ENCODE data around the gene RAB28. TPM values are rescaled to one million over a fixed set of nuclear protein-coding genes. Genes with fewer than 3 reads are reported as not detected.

RAB28 gene
- total and polyA plus RNA-seq, 9 of the 15 experiments (the other 6 are each of a cell fraction or from before 2014, with no cell fraction given) = 6.7 to 40.4 (median 23.0) TPM

DNA sequence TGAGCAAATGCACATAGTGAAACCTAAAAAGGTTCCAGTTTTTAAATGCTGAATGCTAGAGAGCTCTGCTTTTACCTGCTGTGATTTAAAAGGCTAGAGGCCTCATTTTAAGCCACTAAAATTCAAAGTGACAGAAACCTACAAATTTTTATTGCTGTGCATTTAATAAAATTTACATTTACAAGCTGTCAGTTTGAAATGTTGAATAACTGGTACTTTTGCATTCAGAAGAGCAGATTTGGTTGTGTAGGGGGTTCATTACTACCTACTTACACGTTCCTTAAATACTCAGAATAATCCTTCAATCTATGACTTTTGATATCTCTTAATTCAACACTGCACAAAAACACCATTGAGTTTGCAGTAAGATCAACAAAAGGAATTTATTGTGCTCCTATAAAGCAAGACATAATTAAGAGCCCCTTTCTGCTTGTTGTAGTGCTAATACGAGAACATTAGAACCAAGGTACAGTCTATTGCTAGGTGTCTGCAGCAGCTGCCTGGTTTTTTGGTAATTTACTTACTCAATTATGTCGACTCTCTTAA is 32.2 kb upstream of the RAB28 start (continued):
- TF ChIP-seq, protein P1, sequence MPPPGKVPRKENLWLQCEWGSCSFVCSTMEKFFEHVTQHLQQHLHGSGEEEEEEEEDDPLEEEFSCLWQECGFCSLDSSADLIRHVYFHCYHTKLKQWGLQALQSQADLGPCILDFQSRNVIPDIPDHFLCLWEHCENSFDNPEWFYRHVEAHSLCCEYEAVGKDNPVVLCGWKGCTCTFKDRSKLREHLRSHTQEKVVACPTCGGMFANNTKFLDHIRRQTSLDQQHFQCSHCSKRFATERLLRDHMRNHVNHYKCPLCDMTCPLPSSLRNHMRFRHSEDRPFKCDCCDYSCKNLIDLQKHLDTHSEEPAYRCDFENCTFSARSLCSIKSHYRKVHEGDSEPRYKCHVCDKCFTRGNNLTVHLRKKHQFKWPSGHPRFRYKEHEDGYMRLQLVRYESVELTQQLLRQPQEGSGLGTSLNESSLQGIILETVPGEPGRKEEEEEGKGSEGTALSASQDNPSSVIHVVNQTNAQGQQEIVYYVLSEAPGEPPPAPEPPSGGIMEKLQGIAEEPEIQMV (tag; conservative IDR thresholded peaks at IDR 0.05; ENCODE audit: low read depth) = no peak

DNA sequence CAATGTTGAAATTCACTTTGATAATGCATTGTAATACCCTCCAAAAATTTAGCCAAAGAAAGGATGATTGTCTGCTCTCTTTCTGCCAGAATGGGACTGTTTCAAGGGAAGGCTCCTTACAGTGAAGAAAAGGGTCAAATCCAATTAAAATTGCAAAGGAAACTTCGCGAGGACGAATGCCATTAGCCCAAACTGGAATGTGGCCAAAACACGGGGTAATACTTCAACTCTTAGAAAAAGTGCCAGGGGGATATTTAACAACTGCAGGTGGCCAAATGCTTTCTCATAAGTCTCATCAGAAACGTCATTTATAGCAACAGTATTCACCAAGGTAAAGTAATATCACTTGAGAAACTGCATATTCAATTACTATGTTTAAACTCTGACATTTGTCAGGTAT is 31.1 kb upstream of the RAB28 start:
- H3K9ac ChIP-seq (ENCODE audit: insufficient read depth in 1 of 2, low read depth in 2 of 2, low read length in 2 of 2) = no peak overlapping the region
- POLR2A ChIA-PET = no interaction called here
- no peaks in the 10 kb centered on the region for H3K4me1 ChIP-seq (replicated peaks in 1 of 2; ENCODE audit: control insufficient read depth in 2 of 2, insufficient read depth in 2 of 2, low read length in 2 of 2)
- DNase-seq (ENCODE audit: extremely low read depth in 1 of 4, low spot score in 3 of 4) = no peak
- in situ Hi-C loops (cut with MboI) (no loop called here), intact Hi-C loops (cut with micrococcal nuclease) (no loop called here)
- no peaks in the 10 kb centered on the region for H3K79me2 ChIP-seq (ENCODE audit: control insufficient read depth, insufficient read depth, low read length)
- no peak for FAIRE-seq
- H4K20me1 ChIP-seq (replicated peaks; ENCODE audit: control insufficient read depth, insufficient read depth, low read length) = no peaks in the 10 kb centered on the region
- H3K4me3 ChIP-seq = no peak overlapping the region
- H3K27ac ChIP-seq (ENCODE audit: extremely low read depth, low read depth, low read length) = no peak overlapping the region
- H3K36me3 ChIP-seq (ENCODE audit: control insufficient read depth, insufficient read depth, low read length) = no peaks in the 10 kb centered on the region
- 1% methylated on average over 5 of the region's 5 CpGs for WGBS (ENCODE audit: insufficient coverage, low coverage, missing lambda C conversion rate)
- no peaks in the 10 kb centered on the region for H3K9me1 ChIP-seq (ENCODE audit: control insufficient read depth, insufficient read depth, low read length)
- H2AFZ ChIP-seq (ENCODE audit: low read depth, low read length) = no peak overlapping the region
- H3K27me3 ChIP-seq (ENCODE audit: control insufficient read depth in 2 of 2, insufficient read depth in 2 of 2, low read length in 2 of 2) = no peaks in the 10 kb centered on the region
- CTCF ChIA-PET (ENCODE audit: low intra/inter-chr PET ratio) = no interaction called here
- no peaks in the 10 kb centered on the region for H3K9me3 ChIP-seq (replicated peaks; ENCODE audit: control insufficient read depth, insufficient read depth, low read depth, low read length)
- H3K4me2 ChIP-seq (ENCODE audit: insufficient read depth, low read length) = no peak overlapping the region
- ATAC-seq = no peak
- no TSS peak for BruUV-seq (replicated peaks)
- TF ChIP-seq, protein P2, sequence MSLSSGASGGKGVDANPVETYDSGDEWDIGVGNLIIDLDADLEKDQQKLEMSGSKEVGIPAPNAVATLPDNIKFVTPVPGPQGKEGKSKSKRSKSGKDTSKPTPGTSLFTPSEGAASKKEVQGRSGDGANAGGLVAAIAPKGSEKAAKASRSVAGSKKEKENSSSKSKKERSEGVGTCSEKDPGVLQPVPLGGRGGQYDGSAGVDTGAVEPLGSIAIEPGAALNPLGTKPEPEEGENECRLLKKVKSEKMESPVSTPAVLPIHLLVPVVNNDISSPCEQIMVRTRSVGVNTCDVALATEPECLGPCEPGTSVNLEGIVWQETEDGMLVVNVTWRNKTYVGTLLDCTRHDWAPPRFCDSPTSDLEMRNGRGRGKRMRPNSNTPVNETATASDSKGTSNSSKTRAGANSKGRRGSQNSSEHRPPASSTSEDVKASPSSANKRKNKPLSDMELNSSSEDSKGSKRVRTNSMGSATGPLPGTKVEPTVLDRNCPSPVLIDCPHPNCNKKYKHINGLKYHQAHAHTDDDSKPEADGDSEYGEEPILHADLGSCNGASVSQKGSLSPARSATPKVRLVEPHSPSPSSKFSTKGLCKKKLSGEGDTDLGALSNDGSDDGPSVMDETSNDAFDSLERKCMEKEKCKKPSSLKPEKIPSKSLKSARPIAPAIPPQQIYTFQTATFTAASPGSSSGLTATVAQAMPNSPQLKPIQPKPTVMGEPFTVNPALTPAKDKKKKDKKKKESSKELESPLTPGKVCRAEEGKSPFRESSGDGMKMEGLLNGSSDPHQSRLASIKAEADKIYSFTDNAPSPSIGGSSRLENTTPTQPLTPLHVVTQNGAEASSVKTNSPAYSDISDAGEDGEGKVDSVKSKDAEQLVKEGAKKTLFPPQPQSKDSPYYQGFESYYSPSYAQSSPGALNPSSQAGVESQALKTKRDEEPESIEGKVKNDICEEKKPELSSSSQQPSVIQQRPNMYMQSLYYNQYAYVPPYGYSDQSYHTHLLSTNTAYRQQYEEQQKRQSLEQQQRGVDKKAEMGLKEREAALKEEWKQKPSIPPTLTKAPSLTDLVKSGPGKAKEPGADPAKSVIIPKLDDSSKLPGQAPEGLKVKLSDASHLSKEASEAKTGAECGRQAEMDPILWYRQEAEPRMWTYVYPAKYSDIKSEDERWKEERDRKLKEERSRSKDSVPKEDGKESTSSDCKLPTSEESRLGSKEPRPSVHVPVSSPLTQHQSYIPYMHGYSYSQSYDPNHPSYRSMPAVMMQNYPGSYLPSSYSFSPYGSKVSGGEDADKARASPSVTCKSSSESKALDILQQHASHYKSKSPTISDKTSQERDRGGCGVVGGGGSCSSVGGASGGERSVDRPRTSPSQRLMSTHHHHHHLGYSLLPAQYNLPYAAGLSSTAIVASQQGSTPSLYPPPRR (CRISPR knock-in tag; IDR thresholded peaks at IDR 0.05; ENCODE audit: borderline replicate concordance) = no peak
- TF ChIP-seq ZNF764 (CRISPR knock-in tag; IDR thresholded peaks at IDR 0.05; ENCODE audit: low read depth) = no peak
- no peak for TF ChIP-seq HNRNPLL (IDR thresholded peaks at IDR 0.05; ENCODE audit: low read depth, low read length, poor library complexity, severe bottlenecking)
- TF ChIP-seq ZNF253 (CRISPR knock-in tag; conservative IDR thresholded peaks at IDR 0.05) = no peak
- no peak for TF ChIP-seq ELF1 (tag; IDR thresholded peaks at IDR 0.05)
- TF ChIP-seq, protein P3, sequence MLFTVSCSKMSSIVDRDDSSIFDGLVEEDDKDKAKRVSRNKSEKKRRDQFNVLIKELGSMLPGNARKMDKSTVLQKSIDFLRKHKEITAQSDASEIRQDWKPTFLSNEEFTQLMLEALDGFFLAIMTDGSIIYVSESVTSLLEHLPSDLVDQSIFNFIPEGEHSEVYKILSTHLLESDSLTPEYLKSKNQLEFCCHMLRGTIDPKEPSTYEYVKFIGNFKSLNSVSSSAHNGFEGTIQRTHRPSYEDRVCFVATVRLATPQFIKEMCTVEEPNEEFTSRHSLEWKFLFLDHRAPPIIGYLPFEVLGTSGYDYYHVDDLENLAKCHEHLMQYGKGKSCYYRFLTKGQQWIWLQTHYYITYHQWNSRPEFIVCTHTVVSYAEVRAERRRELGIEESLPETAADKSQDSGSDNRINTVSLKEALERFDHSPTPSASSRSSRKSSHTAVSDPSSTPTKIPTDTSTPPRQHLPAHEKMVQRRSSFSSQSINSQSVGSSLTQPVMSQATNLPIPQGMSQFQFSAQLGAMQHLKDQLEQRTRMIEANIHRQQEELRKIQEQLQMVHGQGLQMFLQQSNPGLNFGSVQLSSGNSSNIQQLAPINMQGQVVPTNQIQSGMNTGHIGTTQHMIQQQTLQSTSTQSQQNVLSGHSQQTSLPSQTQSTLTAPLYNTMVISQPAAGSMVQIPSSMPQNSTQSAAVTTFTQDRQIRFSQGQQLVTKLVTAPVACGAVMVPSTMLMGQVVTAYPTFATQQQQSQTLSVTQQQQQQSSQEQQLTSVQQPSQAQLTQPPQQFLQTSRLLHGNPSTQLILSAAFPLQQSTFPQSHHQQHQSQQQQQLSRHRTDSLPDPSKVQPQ (CRISPR knock-in tag; IDR thresholded peaks at IDR 0.05; ENCODE audit: borderline replicate concordance) = no peak
- no peak for TF ChIP-seq XRCC5 (IDR thresholded peaks at IDR 0.05; ENCODE audit: low read depth, low read length)
- TF ChIP-seq TGIF2 (CRISPR knock-in tag; IDR thresholded peaks at IDR 0.05) = no peak
- TF ChIP-seq HDAC1 (IDR thresholded peaks at IDR 0.05) = no peak
- TF ChIP-seq RBBP5 (IDR thresholded peaks at IDR 0.05; ENCODE audit: borderline replicate concordance, insufficient read depth, low read length, poor library complexity, severe bottlenecking) = no peak
